Panc1 (cell line): Measurements from ENCODE around the gene AKAP14. TPM values are rescaled to one million over a fixed set of nuclear protein-coding genes. Genes with fewer than 3 reads are reported as not detected.

Source experiments
- ATAC-seq: fragments of 200-7000 bp; cut with Tn5 transposase; 2 replicates; pipeline ENCODE4 v1.9.1; 2020; ENCODE audit warnings: mild to moderate bottlenecking, moderate library complexity
- BruUV-seq: library from RNA; stranded (reverse); fragments of 400-500 nt; replicated peaks from 2 replicates; lab custom pipeline; 2021; lab: Mats Ljungman, UMichigan
- CTCF ChIA-PET: fragments of 300-600 bp; sonication (Branson Sonifier 250); formaldehyde crosslinking; loops from one replicate; lab custom pipeline; 2022; ENCODE audit warnings: antibody characterized with exemption; lab: Charles Lee
- POLR2A ChIA-PET: fragments of 300-600 bp; sonication (Branson Sonifier 250); formaldehyde crosslinking; loops from one replicate; lab custom pipeline; 2022; ENCODE audit warnings: antibody characterized with exemption; lab: Charles Lee
- DNase-seq: peaks from one replicate; pipeline ENCODE4 v3.0.0-alpha.2; 2010; ENCODE audit warnings: low read depth, low spot score
- H3K27ac ChIP-seq: 2 replicates; pipeline ENCODE4 v1.5.1; 2011; ENCODE audit warnings: mild to moderate bottlenecking, low read length, inconsistent platforms
- H3K27me3 ChIP-seq: fragments of 200-500 bp; sonication (Bioruptor generic); 2 replicates; pipeline ENCODE4 v1.6.0; 2014; ENCODE audit warnings: low read length, inconsistent platforms; ENCODE audit not compliant: control insufficient read depth, insufficient read depth
- H3K36me3 ChIP-seq: fragments of 200-500 bp; sonication (Bioruptor generic); 2 replicates; pipeline ENCODE4 v1.5.1; 2014; ENCODE audit warnings: inconsistent platforms, mild to moderate bottlenecking, low read length, moderate library complexity; ENCODE audit not compliant: control insufficient read depth, insufficient read depth
- H3K4me1 ChIP-seq: 2 replicates; pipeline ENCODE4 v1.5.1; 2011; ENCODE audit warnings: inconsistent platforms, mild to moderate bottlenecking, low read length, moderate library complexity; ENCODE audit not compliant: control insufficient read depth, insufficient read depth
- H3K4me3 ChIP-seq, 2 experiments: 2 replicates each; pipeline ENCODE4 v1.5.1; 2011 to 2012; ENCODE audit warnings: low read depth in 2 of 2, low read length in 2 of 2, mild to moderate bottlenecking in 2 of 2, inconsistent platforms in 1 of 2, moderate library complexity in 1 of 2
- H3K9me3 ChIP-seq: fragments of 200-500 bp; sonication (Bioruptor generic); 2 replicates; pipeline ENCODE4 v1.5.1; 2014; ENCODE audit warnings: low read depth, mild to moderate bottlenecking, inconsistent platforms, low read length, moderate library complexity; ENCODE audit not compliant: control insufficient read depth, insufficient read depth
- POLR2AphosphoS5 ChIP-seq: IDR thresholded peaks from 2 replicates; pipeline ENCODE4 v1.6.1; 2012; ENCODE audit warnings: mild to moderate bottlenecking, low read depth, low read length, moderate library complexity
- SIN3A ChIP-seq: IDR thresholded peaks from 2 replicates; pipeline ENCODE4 v1.6.1; 2012; ENCODE audit warnings: low read depth, mild to moderate bottlenecking, low read length, moderate library complexity, borderline replicate concordance; ENCODE audit not compliant: insufficient read depth
- TCF7L2 ChIP-seq: IDR thresholded peaks from 2 replicates; pipeline ENCODE4 v1.6.1; 2011; ENCODE audit warnings: mild to moderate bottlenecking, low read depth, low read length, inconsistent platforms
- in situ Hi-C: cut with HindIII; loops from 2 replicates; pipeline ENCODE4 v1.10.0; 2016; ENCODE audit warnings: low sequenced_read_pairs, low pct_unique_long_range_greater_than_20kb
- intact Hi-C: fragments of 100-400 bp; cut with micrococcal nuclease; formaldehyde crosslinking; loops from one replicate; pipeline ENCODE4 v1.10.0; 2022; ENCODE audit not compliant: unreplicated experiment
- total RNA-seq: library from RNA; stranded (reverse); gene quantifications from one replicate; pipeline ENCODE4 v1.2.1, GENCODE V29; 2021; ENCODE audit not compliant: unreplicated experiment
- TF ChIP-seq, protein P1 (sequence below), 2 experiments: IDR thresholded peaks; 2 replicates each; pipeline ENCODE4 v1.6.1; 2011 to 2012; ENCODE audit warnings: low read depth in 2 of 2, control low read depth in 1 of 2, low read length in 1 of 2, mild to moderate bottlenecking in 1 of 2, moderate library complexity in 1 of 2; ENCODE audit not compliant: insufficient read depth in 1 of 2
- TF ChIP-seq, protein P2 (sequence below): fragments of 450-650 bp; IDR thresholded peaks from 2 replicates; pipeline ENCODE4 v1.5.1; 2017; ENCODE audit warnings: mild to moderate bottlenecking

AKAP14 gene
- total RNA-seq, 1 experiment from 2014 or later: 0.28 TPM

DNA sequence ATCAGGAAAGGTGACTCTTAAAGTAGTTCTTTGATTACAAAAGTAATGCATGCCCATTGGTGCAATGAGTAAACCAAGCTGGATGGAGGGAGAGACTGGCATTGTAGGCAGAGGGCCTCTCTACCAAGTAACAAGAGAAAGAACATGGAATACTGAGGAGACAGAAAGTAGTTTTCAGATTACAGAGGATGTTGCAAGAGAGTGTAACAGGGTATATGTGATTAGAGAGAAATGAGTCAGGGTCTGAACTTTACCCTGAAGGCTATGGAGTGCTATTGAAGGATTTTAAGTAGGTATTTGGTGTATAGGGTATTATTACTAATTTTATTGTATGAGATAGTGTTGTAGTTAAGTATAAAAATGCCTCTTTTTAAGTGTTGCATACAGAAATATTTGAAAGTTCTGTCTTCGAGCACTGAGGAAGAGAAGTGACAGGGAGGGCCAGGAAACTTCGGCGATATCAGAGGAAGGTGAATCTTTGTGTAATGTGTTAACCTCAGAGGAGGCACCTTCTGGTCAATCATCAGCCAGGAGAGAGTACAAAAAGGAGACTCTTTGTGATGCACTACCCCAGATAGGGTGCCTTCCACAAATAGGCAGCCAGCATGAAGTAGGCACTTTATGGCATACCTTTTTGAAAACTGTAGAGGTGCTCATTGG is 39.7 kb downstream of the AKAP14 start:
- intact Hi-C loops (no loop called here), in situ Hi-C loops (no loop called here)
- POLR2A ChIA-PET: no interaction called here
- no TSS peak for BruUV-seq
- Histone ChIP-seq H3K4me3 (no peak overlapping the region), H3K36me3 (peaks cover 20% of the 10 kb centered on the region), H3K9me3 (no peaks in the 10 kb centered on the region), H3K4me1 (no peaks in the 10 kb centered on the region), H3K27ac (no peak overlapping the region), H3K27me3 (no peaks in the 10 kb centered on the region)
- DNase-seq: no peak
- no peak for ATAC-seq
- CTCF ChIA-PET: no interaction called here
- no peak for TF ChIP-seq POLR2AphosphoS5

DNA sequence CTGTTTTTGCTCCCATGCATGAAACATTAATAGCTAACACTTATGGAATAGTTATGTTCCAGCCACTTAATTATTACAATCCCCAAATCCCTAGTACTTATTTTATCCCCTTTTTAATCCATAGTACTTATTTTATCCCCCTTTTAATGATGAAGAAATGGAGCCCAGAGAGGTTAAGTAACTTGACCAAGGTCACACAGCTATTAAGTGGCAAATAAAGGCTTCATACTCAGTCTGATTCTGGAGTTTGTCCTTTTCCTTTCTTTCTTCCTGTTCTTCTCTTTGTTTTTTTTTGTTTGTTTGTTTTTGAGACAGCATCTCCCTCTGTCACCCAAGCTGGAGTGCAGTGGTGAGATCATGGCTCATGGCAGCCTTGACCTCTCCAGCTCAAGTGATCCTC is 45.6 kb downstream of the AKAP14 start:
- CTCF ChIA-PET: interaction anchor here (0.6 kb wide), 1 partner anchor 54 kb away, joined by 7 read pairs; no protein-coding TSS in a partner anchor
- ATAC-seq: no peak

More for the DNA sequence above, 45.6 kb downstream of the AKAP14 start:
- Histone ChIP-seq H3K27me3 (no peaks in the 10 kb centered on the region), H3K27ac (no peak overlapping the region), H3K36me3 (peaks cover 6% of the 10 kb centered on the region), H3K9me3 (no peaks in the 10 kb centered on the region), H3K4me1 (peaks cover 9% of the 10 kb centered on the region), H3K4me3 (no peak overlapping the region)
- BruUV-seq: no TSS peak
- TF ChIP-seq POLR2AphosphoS5 (no peak), TCF7L2 (no peak), SIN3A (no peak)
- TF ChIP-seq, protein P1, sequence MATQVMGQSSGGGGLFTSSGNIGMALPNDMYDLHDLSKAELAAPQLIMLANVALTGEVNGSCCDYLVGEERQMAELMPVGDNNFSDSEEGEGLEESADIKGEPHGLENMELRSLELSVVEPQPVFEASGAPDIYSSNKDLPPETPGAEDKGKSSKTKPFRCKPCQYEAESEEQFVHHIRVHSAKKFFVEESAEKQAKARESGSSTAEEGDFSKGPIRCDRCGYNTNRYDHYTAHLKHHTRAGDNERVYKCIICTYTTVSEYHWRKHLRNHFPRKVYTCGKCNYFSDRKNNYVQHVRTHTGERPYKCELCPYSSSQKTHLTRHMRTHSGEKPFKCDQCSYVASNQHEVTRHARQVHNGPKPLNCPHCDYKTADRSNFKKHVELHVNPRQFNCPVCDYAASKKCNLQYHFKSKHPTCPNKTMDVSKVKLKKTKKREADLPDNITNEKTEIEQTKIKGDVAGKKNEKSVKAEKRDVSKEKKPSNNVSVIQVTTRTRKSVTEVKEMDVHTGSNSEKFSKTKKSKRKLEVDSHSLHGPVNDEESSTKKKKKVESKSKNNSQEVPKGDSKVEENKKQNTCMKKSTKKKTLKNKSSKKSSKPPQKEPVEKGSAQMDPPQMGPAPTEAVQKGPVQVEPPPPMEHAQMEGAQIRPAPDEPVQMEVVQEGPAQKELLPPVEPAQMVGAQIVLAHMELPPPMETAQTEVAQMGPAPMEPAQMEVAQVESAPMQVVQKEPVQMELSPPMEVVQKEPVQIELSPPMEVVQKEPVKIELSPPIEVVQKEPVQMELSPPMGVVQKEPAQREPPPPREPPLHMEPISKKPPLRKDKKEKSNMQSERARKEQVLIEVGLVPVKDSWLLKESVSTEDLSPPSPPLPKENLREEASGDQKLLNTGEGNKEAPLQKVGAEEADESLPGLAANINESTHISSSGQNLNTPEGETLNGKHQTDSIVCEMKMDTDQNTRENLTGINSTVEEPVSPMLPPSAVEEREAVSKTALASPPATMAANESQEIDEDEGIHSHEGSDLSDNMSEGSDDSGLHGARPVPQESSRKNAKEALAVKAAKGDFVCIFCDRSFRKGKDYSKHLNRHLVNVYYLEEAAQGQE (IDR thresholded peaks at IDR 0.05; ENCODE audit: insufficient read depth in 1 of 2, low read depth in 2 of 2, low read length in 1 of 2): no peak
- TF ChIP-seq, protein P2, sequence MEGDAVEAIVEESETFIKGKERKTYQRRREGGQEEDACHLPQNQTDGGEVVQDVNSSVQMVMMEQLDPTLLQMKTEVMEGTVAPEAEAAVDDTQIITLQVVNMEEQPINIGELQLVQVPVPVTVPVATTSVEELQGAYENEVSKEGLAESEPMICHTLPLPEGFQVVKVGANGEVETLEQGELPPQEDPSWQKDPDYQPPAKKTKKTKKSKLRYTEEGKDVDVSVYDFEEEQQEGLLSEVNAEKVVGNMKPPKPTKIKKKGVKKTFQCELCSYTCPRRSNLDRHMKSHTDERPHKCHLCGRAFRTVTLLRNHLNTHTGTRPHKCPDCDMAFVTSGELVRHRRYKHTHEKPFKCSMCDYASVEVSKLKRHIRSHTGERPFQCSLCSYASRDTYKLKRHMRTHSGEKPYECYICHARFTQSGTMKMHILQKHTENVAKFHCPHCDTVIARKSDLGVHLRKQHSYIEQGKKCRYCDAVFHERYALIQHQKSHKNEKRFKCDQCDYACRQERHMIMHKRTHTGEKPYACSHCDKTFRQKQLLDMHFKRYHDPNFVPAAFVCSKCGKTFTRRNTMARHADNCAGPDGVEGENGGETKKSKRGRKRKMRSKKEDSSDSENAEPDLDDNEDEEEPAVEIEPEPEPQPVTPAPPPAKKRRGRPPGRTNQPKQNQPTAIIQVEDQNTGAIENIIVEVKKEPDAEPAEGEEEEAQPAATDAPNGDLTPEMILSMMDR: no peak
- POLR2A ChIA-PET: no interaction called here
- intact Hi-C loops: no loop called here
- in situ Hi-C loops: no loop called here
- no peak for DNase-seq
